ENCODE data around the gene CYP4A11. TPM values are rescaled to one million over a fixed set of nuclear protein-coding genes. Genes with fewer than 3 reads are reported as not detected.
A peak's percentile ranks its signal among the peaks of the same experiment; 100 is the strongest.

Gene CYP4A11
- total and polyA plus RNA-seq, 4 donors, result 190 to 582 (median 383) TPM

GRCh38 chr1:46983830-46984586, 42.7 kb upstream of the CYP4A11 start:
- H3K9me3 ChIP-seq (ENCODE audit: control insufficient read depth in 4 of 4, low read length in 3 of 4), result no peaks in the 10 kb centered on the region
- no peak for TF ChIP-seq EGR1 (IDR thresholded peaks at IDR 0.05; ENCODE audit: low read depth in 2 of 2)
- no peak for TF ChIP-seq HNF4A (conservative IDR thresholded peaks at IDR 0.05)
- no peak for TF ChIP-seq TAF1 (conservative IDR thresholded peaks at IDR 0.05)

DNA sequence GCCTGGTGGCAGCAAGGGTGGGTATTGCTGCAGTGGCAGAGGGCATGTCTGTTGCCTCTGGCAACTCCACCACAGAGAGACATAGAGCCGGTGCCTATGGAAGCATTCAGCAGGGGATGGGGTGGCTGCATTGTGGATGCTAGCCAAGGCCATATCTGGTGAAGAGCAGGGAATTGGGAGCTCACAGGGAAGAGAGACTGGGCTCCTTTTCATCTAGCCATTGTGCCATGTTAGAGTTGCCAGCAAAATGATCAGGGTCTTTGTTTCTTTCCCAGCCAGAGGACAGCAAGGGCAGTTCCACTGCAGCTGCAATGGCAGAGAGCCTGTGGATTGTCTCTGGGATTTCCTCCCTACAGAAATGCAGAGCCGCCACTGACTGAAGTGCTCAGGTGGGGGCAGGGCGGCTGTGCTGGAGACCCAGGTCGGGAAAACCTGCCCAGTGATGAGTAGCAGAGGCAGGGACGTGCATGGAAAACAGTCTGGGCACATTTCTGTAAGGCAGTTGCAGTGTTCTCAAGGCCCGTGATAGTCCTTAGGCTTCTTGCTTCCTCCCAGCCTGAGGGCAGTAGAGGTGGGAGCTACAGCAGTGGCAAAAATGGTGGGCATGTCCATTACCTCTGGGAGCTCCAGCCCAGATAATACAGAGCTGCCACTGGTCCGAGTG, 42.0 kb upstream of the CYP4A11 start:
- Histone ChIP-seq H3K36me3 (ENCODE audit: control insufficient read depth in 4 of 4, insufficient read depth in 3 of 4, low read depth in 1 of 4, low read length in 3 of 4) (no peaks in the 10 kb centered on the region), H3K9me3 (ENCODE audit: control insufficient read depth in 4 of 4, low read length in 3 of 4) (no peaks in the 10 kb centered on the region), H3K27ac (ENCODE audit: low read depth in 1 of 2, low read length in 2 of 2) (no peak overlapping the region), H3K4me1 (ENCODE audit: control insufficient read depth in 4 of 4, insufficient read depth in 4 of 4, low read length in 3 of 4) (no peaks in the 10 kb centered on the region), H3K9ac (ENCODE audit: low read depth in 1 of 2, low read length in 2 of 2) (no peak overlapping the region), H3K27me3 (ENCODE audit: control insufficient read depth in 4 of 4, insufficient read depth in 4 of 4, low read length in 3 of 4) (no peaks in the 10 kb centered on the region), H3K4me3 (ENCODE audit: low read depth in 1 of 3, low read length in 3 of 3) (no peak overlapping the region)
- 77% methylated on average over 7 of the region's 7 CpGs for WGBS
- no peak for TF ChIP-seq NR2F2 (IDR thresholded peaks at IDR 0.05)
- TF ChIP-seq FOXA2 (IDR thresholded peaks at IDR 0.05), result no peak
- TF ChIP-seq SP1 (IDR thresholded peaks at IDR 0.05), result no peak
- no peak for DNase-seq (ENCODE audit: low spot score)

More at GRCh38 chr1:46983830-46984586, 42.7 kb upstream of the CYP4A11 start:
- H3K4me1 ChIP-seq (ENCODE audit: control insufficient read depth in 4 of 4, insufficient read depth in 4 of 4, low read length in 3 of 4), result no peaks in the 10 kb centered on the region
- 72% methylated on average over 3 of the region's 3 CpGs for WGBS
- no peak overlapping the region for H3K27ac ChIP-seq (ENCODE audit: low read depth in 1 of 2, low read length in 2 of 2)
- no peaks in the 10 kb centered on the region for H3K36me3 ChIP-seq (ENCODE audit: control insufficient read depth in 4 of 4, insufficient read depth in 3 of 4, low read depth in 1 of 4, low read length in 3 of 4)
- no peak overlapping the region for H3K9ac ChIP-seq (ENCODE audit: low read depth in 1 of 2, low read length in 2 of 2)
- H3K27me3 ChIP-seq (ENCODE audit: control insufficient read depth in 4 of 4, insufficient read depth in 4 of 4, low read length in 3 of 4), result no peaks in the 10 kb centered on the region
- no peak for DNase-seq (ENCODE audit: low spot score)
- no peak overlapping the region for H3K4me3 ChIP-seq (ENCODE audit: low read depth in 1 of 3, low read length in 3 of 3)

GRCh38 chr1:46969014-46969619, 27.8 kb upstream of the CYP4A11 start:
- 25% methylated on average over 5 of the region's 5 CpGs for WGBS
- Histone ChIP-seq H3K36me3 (ENCODE audit: control insufficient read depth in 4 of 4, insufficient read depth in 3 of 4, low read depth in 1 of 4, low read length in 3 of 4) (no peaks in the 10 kb centered on the region), H3K27me3 (ENCODE audit: control insufficient read depth in 4 of 4, insufficient read depth in 4 of 4, low read length in 3 of 4) (no peaks in the 10 kb centered on the region), H3K4me3 (ENCODE audit: low read depth in 1 of 3, low read length in 3 of 3) (peak overlapping the region in 2 of 3 donors; percentile 12 to 29), H3K4me1 (ENCODE audit: control insufficient read depth in 4 of 4, insufficient read depth in 4 of 4, low read length in 3 of 4) (peaks cover 0 to 15% (median 5%) of the 10 kb centered on the region in 4 donors), H3K9me3 (ENCODE audit: control insufficient read depth in 4 of 4, low read length in 3 of 4) (no peaks in the 10 kb centered on the region), H3K27ac (ENCODE audit: low read depth in 1 of 2, low read length in 2 of 2) (peak overlapping the region; percentile 23 to 38), H3K9ac (ENCODE audit: low read depth in 1 of 2, low read length in 2 of 2) (no peak overlapping the region)
- no peak for DNase-seq (ENCODE audit: low spot score)
- TF ChIP-seq RXRA (IDR thresholded peaks at IDR 0.05) (peak in 1 of 2 donors; percentile 15), CTCF (IDR thresholded peaks at IDR 0.05; ENCODE audit: low read depth, low read length, missing input control) (peak; percentile 69), HNF4A (conservative IDR thresholded peaks at IDR 0.05) (peak in 1 of 2 donors; percentile 7), YY1 (IDR thresholded peaks at IDR 0.05) (peak; percentile 49), RAD21 (IDR thresholded peaks at IDR 0.05) (peak; percentile 81 to 88), REST (IDR thresholded peaks at IDR 0.05) (no peak)
